Cerebellar nuclear complex (tissue), 1 donor: ENCODE results near the gene MMP24.
"Not testable (repeated sequence)": the region's sequence is repeated elsewhere in the genome, so short reads cannot be mapped to it uniquely, and the experiment has no call there.

Source experiments
- DNase-seq, 2 experiments: peaks; one replicate each; lab custom pipeline; 2025; lab: John Stamatoyannopoulos, UW

The MMP24 gene

DNA sequence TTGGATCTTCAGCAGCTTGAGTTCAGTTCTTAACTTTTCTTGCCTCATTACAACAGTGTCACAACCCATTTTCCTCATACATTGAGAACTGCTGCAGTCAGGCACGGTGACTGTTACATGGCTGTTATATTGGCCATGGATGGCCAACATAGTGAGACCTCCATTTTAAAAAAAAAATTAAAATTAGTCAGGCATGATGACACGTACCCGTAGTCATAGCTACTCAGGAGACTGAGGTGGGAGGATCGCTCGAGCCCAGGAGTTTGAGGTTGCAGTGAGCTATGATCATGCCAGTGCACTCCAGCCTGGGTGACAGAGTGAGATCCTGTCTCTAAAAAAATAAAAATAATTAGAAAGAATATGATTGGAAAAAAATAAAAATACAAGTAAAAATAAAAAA, 9.9 kb upstream of the MMP24 start:
- DNase-seq, result no peak

DNA sequence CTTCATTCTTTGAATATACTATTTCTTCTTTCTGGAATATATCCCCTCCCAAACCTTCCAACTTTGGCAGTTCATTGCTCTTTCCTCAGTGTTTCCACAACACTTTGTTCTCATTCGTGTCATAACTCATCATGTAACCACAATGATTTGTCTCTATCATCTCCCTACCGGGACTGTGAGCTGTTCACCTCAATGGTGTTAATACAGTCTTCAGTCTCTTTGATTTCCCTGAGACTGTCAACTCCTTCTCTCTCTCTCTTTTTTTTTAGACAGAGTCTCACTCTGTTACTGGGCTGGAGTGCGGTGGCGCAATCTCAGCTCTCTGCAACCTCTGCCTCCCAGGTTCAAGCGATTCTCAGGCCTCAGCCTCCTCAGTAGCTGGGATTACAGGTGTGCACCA, 2.5 kb upstream of the MMP24 start:
- DNase-seq, result no peak

DNA sequence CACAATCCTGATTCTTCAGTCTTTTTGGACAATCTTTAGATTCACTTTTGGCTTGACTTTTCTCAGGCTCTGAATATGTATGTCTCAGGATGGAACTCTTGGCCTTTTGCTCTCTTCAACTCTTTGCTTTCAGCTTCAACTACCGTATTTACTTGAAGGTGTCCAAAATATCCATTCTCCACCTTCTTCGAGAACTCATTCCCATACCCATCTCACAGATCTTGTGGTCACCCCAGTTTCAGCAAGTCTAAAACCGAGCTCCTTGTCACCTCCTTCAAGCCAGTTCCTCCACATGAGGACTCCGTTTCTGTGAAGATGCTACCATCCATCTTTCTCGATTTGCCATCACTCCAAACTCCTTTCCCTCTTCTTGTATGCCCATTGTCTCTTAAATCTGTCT, 2.0 kb upstream of the MMP24 start:
- no peak for DNase-seq

DNA sequence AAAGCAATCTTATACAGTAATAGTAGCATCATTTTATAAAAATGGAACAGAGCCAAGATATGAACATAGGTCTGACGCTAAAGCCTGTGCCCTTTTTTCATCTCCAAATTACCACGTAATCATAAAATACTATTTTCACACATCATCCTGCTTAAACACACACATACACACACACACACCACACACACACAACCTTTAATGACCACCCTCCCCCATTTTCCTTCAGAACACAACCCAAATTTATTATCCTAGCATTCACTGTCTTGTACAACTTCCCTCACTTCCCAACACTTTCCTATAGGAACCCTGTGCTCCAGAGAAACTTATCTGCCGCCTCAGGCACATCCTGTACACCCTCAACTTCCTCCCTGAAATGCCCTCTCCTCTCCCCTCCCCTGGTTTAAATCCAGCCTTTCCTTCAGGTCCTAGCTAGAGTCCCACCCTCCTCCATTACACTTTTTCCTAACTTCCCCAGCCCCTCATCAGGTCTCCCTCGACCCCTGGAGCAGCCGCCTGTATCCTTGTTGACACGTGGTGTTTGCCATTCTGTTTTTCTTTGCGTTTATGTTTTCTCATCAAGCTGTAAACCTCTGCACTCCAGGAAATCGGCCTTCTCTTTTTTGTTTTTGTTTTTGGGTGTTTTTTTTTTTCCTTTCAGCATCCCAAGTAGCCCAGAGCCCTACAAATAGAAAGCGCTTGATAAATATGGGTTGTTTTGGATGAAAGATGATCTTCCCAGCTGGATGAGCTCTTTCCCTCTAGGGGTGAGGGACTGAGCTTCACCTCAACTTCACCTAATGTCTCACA, 968 bp upstream of the MMP24 start:
- no peak for DNase-seq

DNA sequence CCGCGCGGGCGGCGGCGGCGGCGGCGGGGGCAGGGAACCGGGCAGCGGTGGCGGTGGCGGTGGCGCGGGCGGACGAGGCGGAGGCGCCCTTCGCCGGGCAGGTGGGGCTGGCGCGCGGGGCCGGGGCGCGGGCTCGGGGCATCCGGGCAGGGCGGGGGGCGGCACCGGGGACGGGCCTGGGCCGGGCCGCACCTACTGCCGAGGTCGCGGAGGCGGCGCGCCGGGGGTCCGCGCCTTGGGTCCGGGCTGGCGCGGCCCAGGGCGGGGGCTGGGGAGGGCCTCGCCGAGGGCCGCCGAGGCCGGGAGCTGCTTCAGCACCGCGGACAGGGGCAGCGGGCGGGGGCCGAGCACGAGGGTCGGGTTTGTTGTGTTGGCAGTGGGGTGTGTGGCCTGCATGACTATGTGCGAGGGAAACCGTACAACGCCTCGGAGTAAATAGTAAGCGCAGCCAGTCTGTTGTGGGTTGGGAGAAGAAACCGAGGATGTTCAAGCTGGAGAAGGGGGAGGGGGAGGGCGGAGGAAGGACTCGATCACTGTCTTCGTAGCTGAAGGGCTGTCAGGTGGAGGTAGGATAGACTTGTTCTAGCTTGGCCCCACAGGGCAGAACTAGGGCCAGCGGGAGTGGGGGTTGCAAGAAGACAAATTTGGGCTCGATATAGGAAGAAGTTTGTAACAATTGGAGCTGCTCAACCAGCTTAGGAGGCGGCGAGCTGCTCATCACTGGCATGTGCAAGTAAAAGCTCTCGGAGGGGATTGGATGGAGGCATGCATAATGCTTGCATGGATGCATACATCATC, 593 bp downstream of the MMP24 start:
- peak in 1 of 2 experiments; percentile 29 for DNase-seq

DNA sequence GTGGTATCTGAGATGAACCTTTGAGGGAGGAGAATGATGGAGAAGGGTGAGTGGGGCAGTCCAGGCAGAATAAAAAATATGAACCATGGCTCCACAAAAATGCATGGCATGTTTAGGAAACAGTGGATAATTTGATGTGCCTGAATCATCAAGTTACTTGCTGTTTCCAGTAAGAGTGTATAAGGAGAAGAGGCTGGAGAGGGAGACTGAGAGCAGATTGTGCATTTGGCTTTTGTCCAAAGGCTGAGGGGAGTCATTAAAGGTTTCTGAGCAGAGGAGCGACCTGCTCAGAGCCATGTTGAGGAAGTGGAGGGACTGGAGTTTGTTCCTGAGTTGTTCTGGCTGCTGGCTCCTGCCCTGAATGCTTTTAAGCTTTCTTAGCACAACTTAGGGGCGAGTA, 6.1 kb downstream of the MMP24 start:
- DNase-seq, result peak in 1 of 2 experiments; percentile 38

DNA sequence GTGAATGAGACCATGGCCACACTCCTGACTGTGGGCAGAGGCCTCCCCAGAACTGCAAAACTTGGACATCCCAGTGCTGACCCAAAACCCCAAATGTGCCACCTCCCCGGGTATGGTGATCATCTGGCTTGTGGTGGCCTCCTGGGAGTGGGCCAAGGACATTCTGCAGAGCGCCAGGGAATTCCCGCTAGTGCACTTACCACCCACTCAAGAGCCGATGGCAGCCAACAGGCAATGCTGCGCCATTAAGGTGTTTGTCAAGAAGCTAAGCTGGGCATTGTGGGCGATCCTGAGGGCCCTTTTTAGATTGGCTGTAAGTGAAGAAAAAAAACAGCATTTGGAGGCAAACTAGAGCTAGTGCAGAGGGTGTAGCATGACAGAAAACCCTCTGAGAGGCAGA, 9.4 kb downstream of the MMP24 start:
- DNase-seq, result no peak

DNA sequence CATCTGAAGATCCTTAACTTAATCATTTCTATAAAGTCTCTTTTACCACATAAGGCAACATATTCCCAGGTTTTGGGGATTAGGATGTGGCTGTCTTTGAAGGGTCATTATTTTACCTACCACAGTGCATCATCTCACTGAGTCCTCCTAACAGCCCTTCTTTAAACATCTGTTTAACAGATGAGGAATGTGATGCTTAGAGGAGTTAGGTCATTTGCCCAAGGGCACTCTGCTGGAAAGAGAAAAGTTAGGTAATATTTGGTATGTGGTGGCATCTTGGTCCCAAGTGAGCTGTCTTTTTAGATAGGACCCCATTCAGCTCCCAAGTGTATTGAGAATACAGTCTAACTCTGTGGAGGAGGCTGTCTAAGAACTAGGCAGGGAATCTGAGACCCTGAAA, 11.0 kb downstream of the MMP24 start:
- no peak for DNase-seq

DNA sequence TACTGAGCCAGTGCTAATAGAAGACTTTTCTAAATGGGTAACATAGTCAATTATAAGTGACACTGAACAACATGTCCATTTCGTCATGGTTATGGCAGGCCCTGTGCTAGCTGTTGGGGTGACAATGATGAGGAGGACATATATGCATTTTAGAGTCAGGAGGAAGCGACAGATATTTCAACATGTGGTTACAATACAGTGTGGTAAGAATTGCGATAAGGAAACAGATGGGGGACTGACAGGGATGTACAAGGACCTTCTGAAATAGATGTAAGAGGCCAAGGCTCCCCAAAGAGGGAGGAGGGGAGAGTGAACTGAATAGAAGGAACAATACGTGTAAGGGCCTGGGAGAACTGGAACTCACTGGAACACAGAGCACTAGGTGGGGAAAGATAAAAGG, 11.7 kb downstream of the MMP24 start:
- no peak for DNase-seq

DNA sequence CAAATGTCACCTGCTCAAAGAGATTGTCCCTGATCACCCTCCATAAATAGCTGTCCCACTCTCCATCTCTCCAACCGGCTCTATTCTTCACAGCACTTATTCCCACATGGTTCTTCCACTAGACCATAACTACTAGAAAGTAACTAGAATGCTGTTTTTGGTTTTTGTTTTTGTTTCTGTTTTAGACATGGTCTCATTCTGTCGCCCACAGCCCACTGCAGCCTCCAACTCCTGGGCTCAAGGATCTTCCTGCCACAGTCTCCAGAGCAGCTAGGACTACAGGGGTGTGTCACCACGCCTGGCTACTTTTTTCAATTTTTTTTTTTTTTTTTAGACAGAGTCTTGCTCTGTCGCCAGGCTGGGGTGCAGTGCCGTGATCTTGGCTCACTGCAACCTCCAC, 12.2 kb downstream of the MMP24 start:
- DNase-seq, result no peak

DNA sequence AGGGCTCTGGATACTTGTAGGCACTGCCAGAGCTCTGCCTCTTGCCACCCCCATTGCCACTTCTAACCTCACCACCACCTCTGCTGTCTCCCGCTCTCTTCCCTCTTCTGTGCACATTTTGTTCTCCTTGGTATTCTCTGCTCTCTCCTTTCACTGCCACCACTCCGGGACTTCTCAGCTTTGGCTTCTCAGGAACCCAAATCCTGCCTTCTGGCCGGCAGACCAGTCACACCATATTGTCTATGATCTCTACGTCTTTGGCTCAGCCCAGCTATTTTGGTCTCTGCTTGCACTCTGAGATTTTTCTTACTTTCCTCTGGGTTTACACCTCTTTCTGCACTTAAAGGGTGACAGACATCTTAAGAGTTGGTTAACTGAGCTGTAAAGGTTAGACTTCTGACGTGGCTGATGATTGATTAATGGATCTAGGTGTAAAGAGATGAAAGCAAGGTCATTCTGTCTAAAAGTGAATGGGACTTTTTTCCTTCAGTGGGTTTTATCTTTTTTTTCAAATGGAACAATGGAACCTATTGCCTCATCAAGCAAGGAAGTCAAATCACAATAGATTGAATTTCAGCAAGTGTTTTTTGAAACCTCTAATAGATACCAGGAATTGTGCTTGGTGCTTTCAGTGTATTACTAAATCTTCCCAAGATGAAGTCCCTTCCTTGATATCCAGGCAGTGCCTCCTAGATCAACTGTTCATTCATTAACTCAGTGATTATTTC, 13.8 kb downstream of the MMP24 start:
- DNase-seq, result peak in 1 of 2 experiments; percentile 52

DNA sequence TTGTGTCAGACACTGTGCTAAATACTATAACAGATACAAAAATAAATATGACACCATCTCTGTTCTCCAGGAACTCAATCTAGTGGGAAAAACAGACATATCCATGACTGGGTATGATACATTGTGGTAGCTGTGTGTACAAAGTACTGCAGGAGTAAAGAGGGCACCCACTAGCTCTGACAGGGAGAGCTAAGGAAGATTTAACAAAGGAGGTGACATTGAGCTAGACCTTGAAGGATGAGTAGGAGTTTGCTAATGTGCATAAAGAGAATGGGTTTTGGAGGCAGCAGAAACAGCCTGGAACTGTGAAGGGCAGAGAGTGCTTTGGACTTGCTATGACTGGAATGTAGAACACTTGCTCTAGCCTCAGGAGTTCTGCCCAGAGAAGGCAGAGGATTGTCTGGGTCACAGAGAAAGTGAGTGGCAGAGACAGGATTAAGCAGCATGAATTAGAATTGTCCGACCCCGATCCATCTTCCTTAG, 14.4 kb downstream of the MMP24 start:
- DNase-seq, result no peak

DNA sequence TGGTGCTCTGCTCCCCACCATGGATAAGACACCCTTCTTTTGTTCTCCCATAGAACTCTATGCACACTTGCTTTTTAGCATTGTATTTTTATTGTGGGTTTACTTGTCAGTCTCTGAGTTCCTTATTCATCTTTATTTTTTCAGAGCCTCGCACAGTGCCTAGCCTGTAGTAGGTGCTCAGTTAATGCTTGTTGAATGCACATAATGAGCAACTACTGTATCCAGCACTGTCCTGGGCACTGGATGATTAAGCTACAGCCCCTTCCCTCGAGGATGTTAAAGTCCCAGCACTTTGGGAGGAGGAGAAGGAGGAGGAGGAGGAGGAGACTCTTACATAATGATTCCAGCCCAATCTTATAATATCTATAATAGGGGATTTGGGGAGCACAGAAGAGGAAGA, 16.8 kb downstream of the MMP24 start:
- no peak for DNase-seq

DNA sequence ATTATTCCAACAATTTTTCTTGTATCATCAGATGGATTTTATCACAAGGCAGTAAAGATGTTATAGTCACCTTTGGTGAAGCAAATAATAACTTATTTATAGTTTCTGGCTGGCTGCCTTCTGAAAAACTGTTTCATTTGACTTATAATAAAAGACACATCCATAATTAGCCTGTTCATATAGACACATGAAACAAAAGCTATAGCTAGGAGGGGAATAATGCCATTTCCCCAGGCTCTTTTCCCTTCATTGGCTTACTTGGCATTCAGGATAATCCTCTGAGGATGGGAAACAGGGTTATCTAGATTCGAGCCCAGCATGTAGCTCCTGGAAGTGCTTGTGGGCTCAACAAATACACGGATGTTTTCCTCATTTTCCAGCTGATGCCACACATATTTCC, 17.5 kb downstream of the MMP24 start:
- DNase-seq, result no peak

DNA sequence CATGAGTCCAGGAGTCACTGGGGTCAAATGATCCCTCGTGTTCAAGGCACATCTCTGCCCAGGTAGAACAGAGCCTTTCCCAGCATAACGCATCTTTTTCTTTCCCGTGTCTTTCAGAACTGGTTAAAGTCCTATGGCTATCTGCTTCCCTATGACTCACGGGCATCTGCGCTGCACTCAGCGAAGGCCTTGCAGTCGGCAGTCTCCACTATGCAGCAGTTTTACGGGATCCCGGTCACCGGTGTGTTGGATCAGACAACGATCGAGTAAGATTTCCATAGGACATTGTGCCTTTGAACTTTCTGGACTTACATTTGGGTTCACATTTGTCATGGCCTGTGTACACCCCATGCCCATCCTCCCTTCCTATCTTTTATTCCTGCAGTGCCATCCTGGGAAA, 20.2 kb downstream of the MMP24 start:
- no peak for DNase-seq

DNA sequence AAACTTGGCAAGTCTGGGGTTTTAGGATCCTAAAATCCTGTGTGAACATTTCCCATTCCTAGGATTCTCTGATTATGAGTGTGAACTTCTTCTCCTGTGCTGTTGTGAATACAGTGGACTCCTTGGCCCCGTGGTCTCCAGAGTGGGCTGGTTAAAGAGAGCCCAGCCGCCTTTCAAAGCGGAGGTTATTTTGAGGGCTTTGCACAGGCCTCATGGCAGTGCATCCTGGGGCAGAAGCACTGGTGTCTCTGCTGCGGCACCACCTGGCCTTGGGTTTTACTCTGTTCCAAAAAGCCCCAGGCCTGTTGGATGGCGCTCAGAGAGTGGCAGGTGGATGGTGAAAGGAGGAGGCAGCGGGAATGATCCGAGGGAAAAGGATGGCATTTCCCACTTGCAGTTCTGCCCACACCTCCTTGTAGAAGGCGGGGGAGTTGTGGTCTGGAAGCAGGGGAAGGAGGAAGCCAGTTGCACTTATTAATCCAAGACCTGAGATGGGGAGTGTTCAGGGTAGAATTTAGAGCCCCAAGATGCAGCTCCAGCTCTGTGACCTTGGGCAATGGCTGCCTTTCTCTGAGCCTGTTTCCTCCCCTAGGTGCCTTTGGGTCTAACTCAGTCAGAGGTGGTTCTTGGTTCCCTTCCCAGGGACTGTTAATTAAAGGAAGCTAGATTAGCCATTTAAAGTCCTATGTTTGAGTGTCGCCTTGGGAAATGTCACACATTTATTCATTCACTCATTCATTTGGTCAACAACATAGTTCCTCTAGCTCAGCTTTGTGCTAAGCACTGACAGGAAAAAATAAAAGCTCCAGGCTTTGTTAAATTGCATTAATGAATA, 22.4 kb downstream of the MMP24 start:
- peak; percentile 72 to 97 for DNase-seq

DNA sequence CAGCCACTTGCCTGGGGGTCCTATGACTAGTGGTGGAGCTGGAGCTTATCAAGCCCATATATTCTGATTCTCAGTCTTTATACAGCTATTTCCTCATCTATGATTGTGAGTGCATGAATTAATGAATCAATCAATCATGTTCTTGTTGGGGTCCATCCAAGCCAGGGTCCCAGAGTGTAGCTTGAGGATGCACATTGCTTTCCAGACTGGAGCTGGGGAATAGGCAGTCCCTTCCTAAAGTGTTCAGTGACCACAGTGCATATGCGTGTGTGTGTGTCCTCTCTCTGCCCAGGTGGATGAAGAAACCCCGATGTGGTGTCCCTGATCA, 25.1 kb downstream of the MMP24 start:
- DNase-seq, result no peak

DNA sequence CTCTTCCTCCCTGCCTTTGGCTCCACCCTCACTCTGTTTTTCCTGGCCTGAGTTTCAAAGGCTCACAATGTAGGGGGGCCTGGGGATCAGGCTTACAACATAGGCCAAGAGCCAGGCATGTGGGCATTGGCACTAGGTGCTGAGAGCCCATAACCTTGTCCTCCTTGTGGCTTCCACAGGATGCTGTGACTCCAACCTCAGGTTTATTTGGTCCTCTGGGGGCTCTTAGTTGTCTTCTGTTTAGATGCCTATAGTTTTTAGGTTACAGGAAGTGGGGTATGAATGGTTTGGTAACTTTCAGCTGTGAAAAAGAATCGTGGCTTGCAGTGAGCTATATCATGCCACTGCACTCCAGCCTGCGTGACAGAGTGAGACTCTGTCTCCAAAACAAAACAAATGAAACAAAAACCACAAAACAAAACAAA, 25.6 kb downstream of the MMP24 start:
- DNase-seq, result no peak

DNA sequence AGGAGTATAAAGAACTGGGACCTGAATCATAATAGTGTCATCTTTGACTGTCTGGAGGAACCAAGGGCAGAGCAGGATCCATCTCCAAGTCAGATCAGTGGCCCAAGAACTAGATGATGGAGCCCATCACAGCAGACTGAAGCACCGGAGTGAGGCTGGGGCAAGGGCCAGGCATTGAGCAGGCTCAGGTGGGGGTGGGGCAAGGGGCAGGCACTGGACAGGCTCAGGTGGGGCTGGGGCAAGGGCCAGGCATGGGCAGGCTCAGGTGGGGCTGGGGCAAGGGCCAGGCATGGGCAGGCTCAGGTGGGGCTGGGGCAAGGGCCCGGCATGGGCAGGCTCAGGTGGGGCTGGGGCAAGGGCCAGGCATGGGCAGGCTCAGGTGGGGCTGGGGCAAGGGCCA, 26.1 kb downstream of the MMP24 start:
- not testable (repeated sequence) for DNase-seq

DNA sequence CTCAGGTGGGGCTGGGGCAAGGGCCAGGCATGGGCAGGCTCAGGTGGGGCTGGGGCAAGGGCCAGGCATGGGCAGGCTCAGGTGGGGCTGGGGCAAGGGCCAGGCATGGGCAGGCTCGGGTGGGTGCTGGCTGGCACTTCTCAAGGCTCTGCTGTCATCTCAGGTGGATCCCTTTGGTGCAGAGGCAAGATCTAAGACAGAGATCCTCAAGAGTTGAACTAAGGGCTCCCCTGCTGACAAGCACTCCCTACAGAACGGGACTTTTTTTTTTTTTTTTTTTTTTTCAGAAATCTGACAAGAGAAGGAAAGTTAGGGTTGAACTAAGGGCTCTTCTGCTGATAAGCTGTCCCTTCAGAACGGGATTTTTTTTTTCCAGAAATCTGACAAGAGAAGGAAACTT, 26.5 kb downstream of the MMP24 start:
- DNase-seq, result no peak

DNA sequence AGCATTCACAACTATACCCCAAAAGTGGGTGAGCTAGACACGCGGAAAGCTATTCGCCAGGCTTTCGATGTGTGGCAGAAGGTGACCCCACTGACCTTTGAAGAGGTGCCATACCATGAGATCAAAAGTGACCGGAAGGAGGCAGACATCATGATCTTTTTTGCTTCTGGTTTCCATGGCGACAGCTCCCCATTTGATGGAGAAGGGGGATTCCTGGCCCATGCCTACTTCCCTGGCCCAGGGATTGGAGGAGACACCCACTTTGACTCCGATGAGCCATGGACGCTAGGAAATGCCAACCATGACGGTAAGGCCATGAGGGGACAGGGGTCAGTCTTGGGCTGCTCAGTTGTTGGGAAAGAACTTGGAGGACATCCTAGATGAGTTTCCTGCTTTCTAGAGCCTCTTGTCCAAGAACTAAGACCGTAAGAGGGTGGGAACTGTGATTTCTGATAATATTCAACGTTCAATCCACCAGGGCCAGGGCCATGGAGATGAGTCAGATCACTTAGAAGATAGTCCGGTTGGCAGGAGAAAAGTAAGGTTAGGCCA, 28.0 kb downstream of the MMP24 start:
- DNase-seq, result no peak
